GM12878 (cell line): ENCODE measurements around the gene ARHGAP45. TPM values are rescaled to one million over a fixed set of nuclear protein-coding genes. Genes with fewer than 3 reads are reported as not detected.
A peak's percentile ranks its signal among the peaks of the same experiment; 100 is the strongest.

Experiments
- ATAC-seq: fragments of 200-7000 bp; cut with Tn5 transposase; 3 replicates; pipeline ENCODE4 v1.9.1; 2020; ENCODE audit warnings: mild to moderate bottlenecking, moderate library complexity
- BruUV-seq: library from RNA; stranded (reverse); fragments of 400-500 nt; replicated peaks from 2 replicates; lab custom pipeline; 2021; lab: Mats Ljungman, UMichigan
- CTCF ChIA-PET: fragments of 300-600 bp; sonication (Branson Sonifier 250); formaldehyde crosslinking; extraction: SDS; loops from one replicate; lab custom pipeline; 2021; ENCODE audit warnings: inconsistent platforms; lab: Yijun Ruan, JAX
- POLR2A ChIA-PET: fragments of 350-600 bp; formaldehyde crosslinking; extraction: SDS; loops from one replicate; lab custom pipeline; 2021; ENCODE audit warnings: inconsistent platforms; lab: Charles Lee
- RAD21 ChIA-PET: fragments of 300-600 bp; sonication (Branson Sonifier 250); formaldehyde crosslinking; loops from one replicate; lab custom pipeline; 2023; ENCODE audit warnings: antibody characterized with exemption; ENCODE audit not compliant: unreplicated experiment; lab: Charles Lee
- SMC1A ChIA-PET: fragments of 300-600 bp; sonication (Branson Sonifier 250); formaldehyde crosslinking; loops from one replicate; lab custom pipeline; 2023; ENCODE audit not compliant: unreplicated experiment, uncharacterized antibody; lab: Charles Lee
- DNase-seq: peaks from one replicate; pipeline ENCODE4 v3.0.0-alpha.2; 2011; ENCODE audit warnings: low read depth, low spot score
- FAIRE-seq: peaks from 3 replicates; lab custom pipeline; 2011; peaks lifted over from hg19 to GRCh38; lab: Jason Lieb, UNC
- H2AFZ ChIP-seq: 2 replicates; pipeline ENCODE4 v1.6.0; 2011; ENCODE audit warnings: low read depth, low read length, control low read depth; ENCODE audit not compliant: control insufficient read depth
- H3K27ac ChIP-seq: 2 replicates; pipeline ENCODE4 v1.5.1; 2011; ENCODE audit warnings: control low read depth; ENCODE audit not compliant: control insufficient read depth, insufficient read depth
- H3K27me3 ChIP-seq, 2 experiments: replicated peaks in 1 of 2; 2 replicates each; pipeline versions ENCODE4 v1.6.0 to v1.6.1; 2011; ENCODE audit warnings: low read length in 1 of 2; ENCODE audit not compliant: control insufficient read depth in 2 of 2, insufficient read depth in 2 of 2
- H3K36me3 ChIP-seq, 2 experiments: 2 replicates each; pipeline ENCODE4 v1.5.1; 2011; ENCODE audit warnings: low read length in 1 of 2; ENCODE audit not compliant: control insufficient read depth in 2 of 2, insufficient read depth in 2 of 2
- H3K4me1 ChIP-seq: 2 replicates; pipeline ENCODE4 v1.6.1; 2011; ENCODE audit warnings: mild to moderate bottlenecking, low read length, moderate library complexity, mixed read lengths; ENCODE audit not compliant: control insufficient read depth, insufficient read depth
- H3K4me2 ChIP-seq: 2 replicates; pipeline ENCODE4 v1.6.0; 2011; ENCODE audit warnings: control low read depth; ENCODE audit not compliant: control insufficient read depth, insufficient read depth
- H3K4me3 ChIP-seq: fragments of 200-600 bp; sonication (generic); 2 replicates; pipeline ENCODE4 v1.5.1; 2016
- H3K79me2 ChIP-seq: 2 replicates; pipeline ENCODE4 v1.6.0; 2011; ENCODE audit warnings: low read length; ENCODE audit not compliant: control insufficient read depth, insufficient read depth
- H3K9ac ChIP-seq: 2 replicates; pipeline ENCODE4 v1.8.0; 2011; ENCODE audit warnings: low read length, control low read depth, mixed read lengths; ENCODE audit not compliant: control insufficient read depth, insufficient read depth
- H3K9me3 ChIP-seq: replicated peaks from 3 replicates; pipeline ENCODE4 v1.5.1; 2011; ENCODE audit warnings: mild to moderate bottlenecking, low read length; ENCODE audit not compliant: control insufficient read depth, insufficient read depth
- H4K20me1 ChIP-seq: 2 replicates; pipeline ENCODE4 v1.6.0; 2011; ENCODE audit not compliant: control insufficient read depth, insufficient read depth
- BACH1 ChIP-seq: fragments of 450-650 bp; IDR thresholded peaks from 2 replicates; pipeline ENCODE4 v1.6.1; 2017; ENCODE audit warnings: mild to moderate bottlenecking, borderline replicate concordance
- BMI1 ChIP-seq: fragments of 450-650 bp; IDR thresholded peaks from 2 replicates; pipeline ENCODE4 v1.6.1; 2016; ENCODE audit warnings: mild to moderate bottlenecking, moderate library complexity, borderline replicate concordance
- CREB1 ChIP-seq: IDR thresholded peaks from 2 replicates; pipeline ENCODE4 v1.6.1; 2012; ENCODE audit warnings: low read depth, mild to moderate bottlenecking, inconsistent platforms
- GATAD2B ChIP-seq: fragments of 450-650 bp; conservative IDR thresholded peaks from 2 replicates; pipeline ENCODE4 v1.6.1; 2017; ENCODE audit warnings: low read depth, mild to moderate bottlenecking, moderate library complexity
- JUNB ChIP-seq: IDR thresholded peaks from 2 replicates; pipeline ENCODE4 v1.6.1; 2016; ENCODE audit warnings: antibody characterized with exemption, mild to moderate bottlenecking
- NBN ChIP-seq: fragments of 450-650 bp; IDR thresholded peaks from 2 replicates; pipeline ENCODE4 v1.6.1; 2016
- RB1 ChIP-seq: fragments of 450-650 bp; formaldehyde crosslinking; IDR thresholded peaks from 2 replicates; pipeline ENCODE4 v1.6.1; 2017; ENCODE audit warnings: mild to moderate bottlenecking, borderline replicate concordance
- SMARCA5 ChIP-seq: fragments of 450-650 bp; IDR thresholded peaks from 2 replicates; pipeline ENCODE4 v1.6.1; 2017; ENCODE audit warnings: mild to moderate bottlenecking
- SMC3 ChIP-seq: IDR thresholded peaks from 2 replicates; pipeline ENCODE4 v1.6.1; 2011; ENCODE audit warnings: low read length, improper control_type of control experiment, borderline replicate concordance
- WGBS: methylation state at CpG from one replicate; pipeline ENCODE4 v1.1.6; 2016; ENCODE audit warnings: low lambda C conversion rate; ENCODE audit not compliant: insufficient replicate concordance, insufficient coverage; ENCODE audit errors: missing lambda C conversion rate; 5-methylcytosine and 5-hydroxymethylcytosine counted together
- in situ Hi-C: fragments of 300-500 bp; cut with MboI; formaldehyde crosslinking; loops from 9 replicates; pipeline ENCODE4 v1.14.3; 2018; ENCODE audit warnings: mixed read lengths
- intact Hi-C: fragments of 100-400 bp; cut with micrococcal nuclease; formaldehyde crosslinking; loops from one replicate; pipeline ENCODE4 v1.14.2; 2022; ENCODE audit not compliant: unreplicated experiment
- polyA plus RNA-seq, 11 experiments: library from polyadenylated mRNA; depleted of rRNA in 4 of 11; unstranded in 6 of 11; stranded (reverse) in 5 of 11; fragments of >200 nt; fragmentation: Nextera tagmentation in 4 of 11; fragmentation: Illumina TruSeq in 1 of 11; extraction: Ambion mirVana in 4 of 11; extraction: Trizol in 1 of 11; gene quantifications; 1 replicate in 1 of 11; 2 replicates in 10 of 11; pipeline versions ENCODE4 v1.2.1 to v1.2.3, GENCODE V29; 2011 to 2016; ENCODE audit warnings: inconsistent platforms in 2 of 11, missing spikeins in 2 of 11, low read depth in 1 of 11
- total RNA-seq, 4 experiments: library from RNA; depleted of rRNA in 3 of 4; stranded (reverse); fragments of >200 nt in 3 of 4; fragmentation: Illumina TruSeq in 1 of 4; extraction: Trizol in 1 of 4; gene quantifications; 2 replicates each; pipeline versions ENCODE4 v1.2.1 to v1.2.3, GENCODE V29; 2013 to 2021
- TF ChIP-seq, protein P1 (sequence below): fragments of 450-650 bp; IDR thresholded peaks from 2 replicates; pipeline ENCODE4 v1.6.1; 2014; ENCODE audit warnings: mild to moderate bottlenecking
- TF ChIP-seq, protein P2 (sequence below): fragments of 450-650 bp; IDR thresholded peaks from 2 replicates; pipeline ENCODE4 v1.6.1; 2017; ENCODE audit warnings: mild to moderate bottlenecking, low read depth, inconsistent platforms; ENCODE audit not compliant: poor library complexity, severe bottlenecking

ARHGAP45 gene
- total and polyA plus RNA-seq, 10 of the 15 experiments (the other 5 are each of a cell fraction or from before 2014, with no cell fraction given): 1.4 to 151 (median 59.9) TPM

DNA sequence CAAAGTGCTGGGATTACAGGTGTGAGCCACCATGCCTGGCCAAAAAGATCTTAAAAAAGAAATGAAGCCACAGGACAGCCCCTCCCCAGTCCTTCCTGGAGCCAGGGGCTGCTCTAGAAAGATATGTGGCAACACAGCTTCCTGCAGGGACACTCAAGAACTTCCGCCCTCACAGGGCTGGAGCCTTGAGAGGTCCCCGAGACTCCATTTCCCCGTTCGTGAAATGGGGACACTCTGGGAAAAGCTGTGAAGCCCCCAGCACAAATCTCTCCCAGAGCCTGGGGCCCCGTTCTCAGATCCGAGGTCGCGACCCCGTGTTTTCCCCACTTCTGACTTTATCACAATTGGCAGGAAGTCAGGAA is 34.4 kb downstream of the ARHGAP45 start:
- DNase-seq: no peak
- Histone ChIP-seq H3K9ac (peak overlapping the region; percentile 49; the same call in 1 of the 2 replicates), H3K36me3 (peaks cover 0 to 3% of the 10 kb centered on the region in 2 experiments; a peak in 2 of 4 replicates), H3K4me3 (peak overlapping the region; percentile 28; the same call in 1 of the 2 replicates), H3K27ac (peak overlapping the region; percentile 90), H3K9me3 (no peaks in the 10 kb centered on the region; the same call in 2 of the 3 replicates), H3K27me3 (no peaks in the 10 kb centered on the region), H3K4me1 (peaks cover 38% of the 10 kb centered on the region), H3K4me2 (peak overlapping the region; percentile 71; the same call in 1 of the 2 replicates), H3K79me2 (peaks cover 9% of the 10 kb centered on the region), H2AFZ (peak overlapping the region; percentile 6), H4K20me1 (no peaks in the 10 kb centered on the region; the same call in 1 of the 2 replicates)
- CTCF ChIA-PET: interaction anchor here (0.9 to 1.1 kb wide), 3 partner anchors 25 to 143 kb away, joined by 3 to 4 read pairs (median 4); no protein-coding TSS in a partner anchor
- RAD21 ChIA-PET: interaction anchor here (2.7 kb wide), 1 partner anchor 44 kb away, joined by 9 read pairs; no protein-coding TSS in a partner anchor
- WGBS: 51% methylated on average over 9 of the region's 9 CpGs
- in situ Hi-C loops: no loop called here
- ATAC-seq: no peak
- TF ChIP-seq BACH1 (no peak), SMC3 (no peak), CREB1 (no peak)
- SMC1A ChIA-PET: interaction anchor here (1.0 to 1.3 kb wide), 4 partner anchors 30 to 143 kb away, joined by 3 to 5 read pairs (median 3); partner anchors contain the start of gene ARHGAP45
- intact Hi-C loops: loop anchor here (5.0 kb wide), 2 partner anchors 81 to 141 kb away; partner anchors contain the start of gene ATP5F1D
- no peak for FAIRE-seq
- POLR2A ChIA-PET: interaction anchor here (0.9 to 4.0 kb wide), 5 partner anchors 25 to 103 kb away, joined by 3 to 45 read pairs (median 5); partner anchors contain the start of gene ARHGAP45
- BruUV-seq: no TSS peak

DNA sequence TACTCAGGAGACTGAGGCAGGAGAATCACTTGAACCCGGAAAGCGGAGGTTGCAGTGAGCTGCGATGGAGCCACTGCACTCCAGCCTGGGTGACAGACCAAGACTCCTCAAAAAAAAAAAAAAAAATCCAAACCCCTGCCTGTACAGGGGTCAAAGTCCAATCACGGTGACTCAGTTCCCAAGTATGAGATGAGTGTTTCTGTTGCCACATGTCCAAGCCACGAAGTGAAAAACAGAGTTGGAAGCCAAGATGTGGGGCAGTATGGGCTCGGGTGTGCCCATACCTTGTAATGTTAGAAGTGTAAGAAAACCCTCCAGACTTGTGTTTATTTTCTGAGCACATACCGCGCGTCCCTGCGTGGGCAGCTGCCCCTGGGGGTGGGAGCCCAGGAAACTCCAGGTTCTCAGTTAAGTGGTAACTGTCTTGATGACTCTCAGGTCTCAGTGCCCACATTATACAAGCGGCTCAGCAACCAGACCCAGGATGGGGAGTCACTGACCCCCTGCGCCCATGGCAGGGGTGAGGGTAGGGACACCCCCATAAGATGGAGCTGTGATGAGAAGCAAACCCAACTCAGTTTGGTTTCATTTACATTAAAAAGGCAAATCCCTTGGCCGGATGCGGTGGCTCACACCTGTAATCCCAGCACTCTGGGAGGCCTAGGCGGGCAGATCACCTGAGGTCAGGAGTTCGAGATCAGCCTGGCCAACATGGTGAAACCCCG is 35.6 kb downstream of the ARHGAP45 start:
- ChIA-PET POLR2A (interaction anchor here (0.5 to 4.0 kb wide), 16 partner anchors 9 to 120 kb away, joined by 3 to 45 read pairs (median 5); partner anchors contain the start of genes ARHGAP45 and CNN2), CTCF (interaction anchor here (0.6 to 1.5 kb wide), 7 partner anchors 11 to 164 kb away, joined by 3 to 6 read pairs (median 3); partner anchors contain the start of gene ARHGAP45), RAD21 (interaction anchor here (0.7 to 2.7 kb wide), 9 partner anchors 12 to 157 kb away, joined by 3 to 13 read pairs (median 3); partner anchors contain the start of gene ARHGAP45), SMC1A (interaction anchor here (0.5 to 2.0 kb wide), 13 partner anchors 8 to 90 kb away, joined by 3 to 12 read pairs (median 4); partner anchors contain the start of genes ABCA7 and ARHGAP45)
- Histone ChIP-seq H3K9ac (peak overlapping the region; percentile 49; the same call in 1 of the 2 replicates), H4K20me1 (no peaks in the 10 kb centered on the region; the same call in 1 of the 2 replicates), H3K4me1 (peaks cover 37% of the 10 kb centered on the region), H3K4me3 (no peak overlapping the region), H3K4me2 (peak overlapping the region; percentile 86), H3K9me3 (no peaks in the 10 kb centered on the region; the same call in 2 of the 3 replicates), H3K36me3 (peaks cover 0 to 5% of the 10 kb centered on the region in 2 experiments; a peak in 2 of 4 replicates), H3K27me3 (no peaks in the 10 kb centered on the region), H2AFZ (no peak overlapping the region), H3K79me2 (peaks cover 9% of the 10 kb centered on the region), H3K27ac (peak overlapping the region; percentile 90)
- 1% methylated on average over 17 of the region's 17 CpGs for WGBS
- no peak for FAIRE-seq
- peak; percentile 93 for DNase-seq
- peak; percentile 55 for ATAC-seq
- intact Hi-C loops: loop anchor here (2.0 to 5.0 kb wide), 5 partner anchors 26 to 140 kb away; partner anchors contain the start of genes ATP5F1D, RNU6-2 and TMEM259
- no TSS peak for BruUV-seq
- in situ Hi-C loops: no loop called here
- TF ChIP-seq JUNB (peak; percentile 95), BMI1 (peak; percentile 55; the same call in 1 of the 2 replicates), NBN (peak; percentile 76), RB1 (0 out of 2 replicates have a peak, but pooled peaks have one; percentile 23), SMARCA5 (peak; percentile 77), GATAD2B (peak; percentile 95)
- TF ChIP-seq, protein P1, sequence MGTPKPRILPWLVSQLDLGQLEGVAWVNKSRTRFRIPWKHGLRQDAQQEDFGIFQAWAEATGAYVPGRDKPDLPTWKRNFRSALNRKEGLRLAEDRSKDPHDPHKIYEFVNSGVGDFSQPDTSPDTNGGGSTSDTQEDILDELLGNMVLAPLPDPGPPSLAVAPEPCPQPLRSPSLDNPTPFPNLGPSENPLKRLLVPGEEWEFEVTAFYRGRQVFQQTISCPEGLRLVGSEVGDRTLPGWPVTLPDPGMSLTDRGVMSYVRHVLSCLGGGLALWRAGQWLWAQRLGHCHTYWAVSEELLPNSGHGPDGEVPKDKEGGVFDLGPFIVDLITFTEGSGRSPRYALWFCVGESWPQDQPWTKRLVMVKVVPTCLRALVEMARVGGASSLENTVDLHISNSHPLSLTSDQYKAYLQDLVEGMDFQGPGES: 0 out of 2 replicates have a peak, but pooled peaks have one; percentile 6
- TF ChIP-seq, protein P2, sequence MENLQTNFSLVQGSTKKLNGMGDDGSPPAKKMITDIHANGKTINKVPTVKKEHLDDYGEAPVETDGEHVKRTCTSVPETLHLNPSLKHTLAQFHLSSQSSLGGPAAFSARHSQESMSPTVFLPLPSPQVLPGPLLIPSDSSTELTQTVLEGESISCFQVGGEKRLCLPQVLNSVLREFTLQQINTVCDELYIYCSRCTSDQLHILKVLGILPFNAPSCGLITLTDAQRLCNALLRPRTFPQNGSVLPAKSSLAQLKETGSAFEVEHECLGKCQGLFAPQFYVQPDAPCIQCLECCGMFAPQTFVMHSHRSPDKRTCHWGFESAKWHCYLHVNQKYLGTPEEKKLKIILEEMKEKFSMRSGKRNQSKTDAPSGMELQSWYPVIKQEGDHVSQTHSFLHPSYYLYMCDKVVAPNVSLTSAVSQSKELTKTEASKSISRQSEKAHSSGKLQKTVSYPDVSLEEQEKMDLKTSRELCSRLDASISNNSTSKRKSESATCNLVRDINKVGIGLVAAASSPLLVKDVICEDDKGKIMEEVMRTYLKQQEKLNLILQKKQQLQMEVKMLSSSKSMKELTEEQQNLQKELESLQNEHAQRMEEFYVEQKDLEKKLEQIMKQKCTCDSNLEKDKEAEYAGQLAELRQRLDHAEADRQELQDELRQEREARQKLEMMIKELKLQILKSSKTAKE: peak; percentile 84
